DMS53 (cell line): ENCODE results near the gene WDFY2.

ENCODE experiments used
- DNase-seq: peaks from one replicate; lab custom pipeline; 2025; lab: John Stamatoyannopoulos, UW

WDFY2 gene

GRCh38 chr13:51739027-51739764 lies 154.9 kb downstream of the WDFY2 start:
- DNase-seq, result no peak

- DNase-seq, result no peak
Measured at GRCh38 chr13:51740698-51741097, 156.4 kb downstream of the WDFY2 start.

GRCh38 chr13:51742031-51742430 lies 157.8 kb downstream of the WDFY2 start:
- no peak for DNase-seq

GRCh38 chr13:51742611-51743010 lies 158.3 kb downstream of the WDFY2 start:
- no peak for DNase-seq

DNA sequence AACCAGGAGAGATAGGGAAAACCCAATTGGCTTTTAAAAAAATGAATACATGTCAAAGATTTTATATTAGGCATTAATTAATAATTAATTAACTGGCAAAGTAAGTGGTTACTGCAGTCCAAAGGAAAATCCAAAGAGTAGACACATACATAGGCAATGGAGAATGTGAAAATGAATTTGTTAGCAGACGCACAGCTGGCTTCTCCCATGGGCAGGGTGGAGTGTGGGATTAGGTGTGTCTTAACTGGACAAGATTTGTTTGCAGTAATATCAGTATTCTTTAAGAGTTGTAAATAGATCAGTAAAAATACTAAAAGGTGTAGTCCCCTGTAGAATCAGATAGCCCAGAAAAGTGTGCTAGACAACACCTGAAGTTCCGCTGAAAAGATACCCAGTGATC lies 161.0 kb downstream of the WDFY2 start:
- no peak for DNase-seq

DNA sequence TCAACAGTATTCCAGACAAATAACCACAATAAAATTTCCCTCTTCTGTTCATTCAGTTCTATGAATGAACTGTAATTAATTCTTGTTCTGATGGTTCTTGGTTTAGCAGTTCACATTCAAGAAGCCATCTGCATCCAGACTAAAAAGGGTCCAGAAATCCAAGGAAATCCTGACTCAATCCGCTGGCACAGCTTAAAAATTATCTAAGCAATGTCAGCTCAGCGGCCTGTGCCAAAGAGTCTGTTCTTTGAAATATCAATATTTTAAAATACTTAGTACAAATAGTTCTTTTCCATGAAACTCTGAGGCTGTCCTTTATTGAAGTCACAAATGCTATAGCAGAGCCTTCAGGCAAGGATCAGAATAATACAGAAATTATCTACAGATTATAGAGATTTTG lies 162.5 kb downstream of the WDFY2 start:
- DNase-seq, result no peak

DNA sequence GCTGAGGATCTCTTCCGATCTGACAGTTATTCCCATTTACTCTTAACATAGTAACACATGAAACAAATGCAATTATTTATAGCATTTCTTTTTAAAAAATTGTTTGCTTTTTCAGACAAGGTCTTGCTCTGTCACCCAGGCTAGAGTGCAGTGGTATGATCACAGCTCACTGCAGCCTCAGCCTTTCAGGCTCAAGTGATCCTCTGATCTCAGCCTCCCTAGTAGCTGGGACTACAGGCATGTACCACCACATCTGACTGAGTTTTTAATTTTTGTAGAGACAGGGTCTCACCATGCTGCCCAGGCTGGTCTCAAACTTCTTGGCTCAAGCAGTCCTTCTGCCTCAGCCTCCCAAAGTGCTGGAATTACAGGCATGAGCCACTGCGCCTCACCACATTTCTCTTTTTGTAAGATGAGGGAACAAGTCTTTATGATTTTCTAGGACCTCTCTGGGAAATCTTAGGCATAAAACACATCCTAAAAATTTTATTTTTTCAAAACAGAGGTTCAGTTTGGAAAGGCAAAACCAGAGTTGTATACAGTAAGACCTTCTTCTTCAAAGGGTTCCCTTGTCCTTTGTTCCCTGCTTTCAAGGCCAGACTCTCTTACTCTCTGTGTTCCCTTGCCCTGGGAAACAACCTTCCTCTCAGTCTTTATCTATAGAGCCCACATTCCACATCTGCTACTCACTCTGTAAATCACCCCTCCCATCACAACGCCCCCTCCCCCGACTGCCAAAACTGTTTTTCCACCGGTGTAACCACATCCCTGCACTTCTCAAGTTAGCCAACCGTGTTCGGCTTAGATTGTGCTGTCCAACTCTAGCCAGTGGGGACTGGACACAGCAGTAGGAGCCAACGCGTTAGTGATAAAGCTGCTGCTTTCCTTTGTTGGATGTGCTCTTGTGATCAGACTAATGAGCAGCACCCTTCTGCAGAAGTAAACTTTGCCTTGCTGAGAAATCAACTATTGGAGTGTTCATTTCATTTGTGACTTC lies 163.5 kb downstream of the WDFY2 start:
- no peak for DNase-seq

- DNase-seq, result no peak
Measured at GRCh38 chr13:51756651-51757050, 172.4 kb downstream of the WDFY2 start.

- no peak for DNase-seq
Measured at GRCh38 chr13:51758691-51759090, 174.4 kb downstream of the WDFY2 start.

- DNase-seq, result no peak
Measured at GRCh38 chr13:51759240-51759639, 175.0 kb downstream of the WDFY2 start.

GRCh38 chr13:51760592-51760991 lies 176.3 kb downstream of the WDFY2 start:
- no peak for DNase-seq

DNA sequence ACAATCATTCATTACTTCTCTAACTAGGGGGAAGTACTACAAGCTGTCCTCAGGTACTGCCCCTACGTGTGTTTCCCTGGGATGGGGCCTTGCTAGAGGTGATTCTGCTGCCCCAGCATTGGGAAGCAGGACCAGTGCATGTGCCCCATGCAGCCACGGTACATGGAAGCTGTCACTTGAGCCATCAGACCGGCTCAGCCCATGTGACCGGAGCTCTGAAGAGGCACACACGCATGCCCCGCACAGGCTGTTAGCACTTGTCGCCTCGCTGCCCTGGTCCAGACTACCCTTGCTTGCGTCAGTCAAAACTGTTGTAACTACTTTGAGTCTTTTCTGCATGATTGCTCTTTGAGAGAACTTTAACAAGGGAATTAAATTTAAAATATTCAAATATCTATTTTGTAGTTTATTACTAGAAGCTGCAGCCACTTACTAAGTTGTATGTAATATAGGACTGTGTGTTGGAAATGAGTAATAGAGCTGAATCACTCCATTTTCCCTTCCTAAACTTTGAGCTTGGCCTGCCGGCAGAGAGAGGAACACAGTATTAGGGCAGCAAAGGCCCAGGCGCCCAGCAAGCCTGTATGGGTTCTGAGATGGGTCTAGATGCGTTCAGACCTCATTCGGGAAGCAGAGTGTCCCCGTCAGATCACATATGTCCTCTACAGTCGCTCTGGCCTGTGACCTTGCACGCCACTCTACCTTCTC lies 177.5 kb downstream of the WDFY2 start:
- peak; percentile 53 for DNase-seq

GRCh38 chr13:51763486-51763885 lies 179.2 kb downstream of the WDFY2 start:
- DNase-seq, result peak; percentile 21

- DNase-seq, result peak; percentile 99
Measured at GRCh38 chr13:51764184-51765141, 180.2 kb downstream of the WDFY2 start.

DNA sequence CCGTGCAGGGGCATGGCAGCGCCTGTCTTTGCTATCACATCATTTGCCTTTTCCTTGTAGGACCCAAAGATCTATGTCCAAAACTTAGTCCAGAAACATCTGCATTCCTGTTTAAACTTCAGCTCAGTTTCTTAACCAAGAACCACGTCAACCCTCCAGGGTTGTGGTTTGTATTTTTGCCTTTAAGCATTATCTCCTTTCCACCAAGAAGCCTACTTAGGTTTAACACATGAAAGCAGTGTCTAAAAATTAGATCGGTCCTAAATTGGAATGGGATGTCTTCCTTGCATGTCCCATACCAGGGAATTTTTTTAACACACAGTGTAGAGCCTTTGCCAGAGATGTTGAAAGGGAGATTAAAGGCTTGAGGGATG lies 180.9 kb downstream of the WDFY2 start:
- DNase-seq, result peak; percentile 40

GRCh38 chr13:51767100-51767499 lies 182.8 kb downstream of the WDFY2 start:
- DNase-seq, result no peak

DNA sequence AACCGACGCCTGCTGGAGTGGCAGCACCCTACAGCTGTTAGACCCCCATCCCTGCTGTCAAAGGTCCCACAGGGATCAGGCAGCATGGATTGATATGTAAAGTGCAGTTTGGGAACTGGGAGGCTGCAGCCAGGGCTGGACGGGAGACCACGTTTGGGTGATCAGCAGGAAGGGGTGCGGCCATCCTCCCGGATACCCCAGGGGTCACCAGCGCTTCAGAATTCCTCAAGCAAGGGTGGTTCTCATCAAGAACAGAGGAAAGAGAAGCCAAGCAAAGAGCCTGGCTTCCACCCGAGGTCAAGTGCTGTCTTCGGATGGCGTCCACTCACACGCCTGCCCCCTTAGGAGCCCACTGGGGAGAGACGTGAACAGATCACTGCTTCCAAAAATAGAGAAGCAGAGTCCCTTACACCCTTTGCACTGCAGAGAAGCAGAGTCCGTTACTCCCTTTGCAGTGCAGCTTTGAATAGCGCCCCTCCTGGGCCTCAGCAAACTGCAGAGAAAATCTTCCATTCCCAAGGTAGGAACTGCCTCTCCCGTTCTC lies 184.2 kb downstream of the WDFY2 start:
- DNase-seq, result no peak

- no peak for DNase-seq
Measured at GRCh38 chr13:51768976-51769375, 184.7 kb downstream of the WDFY2 start.

GRCh38 chr13:51769455-51770127 lies 185.3 kb downstream of the WDFY2 start:
- DNase-seq, result no peak

DNA sequence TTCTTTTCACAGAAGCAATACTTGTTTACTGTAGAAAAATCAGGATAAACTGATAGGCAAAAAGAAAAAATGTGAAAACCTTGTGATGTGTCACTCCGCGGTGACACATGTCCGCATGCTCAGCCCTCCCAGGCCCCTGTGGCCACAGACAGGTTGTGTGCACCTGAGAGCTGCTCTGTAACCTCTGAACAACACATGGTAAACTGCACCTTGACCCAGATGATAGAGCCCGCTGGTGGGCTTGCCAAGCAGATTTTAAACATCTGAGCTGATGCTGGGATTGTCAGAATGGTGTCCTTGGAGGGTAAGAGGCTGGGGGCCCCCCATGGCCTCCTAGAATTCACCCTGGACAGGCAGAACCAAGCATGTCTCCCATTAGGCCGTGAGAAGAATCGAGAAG lies 185.9 kb downstream of the WDFY2 start:
- DNase-seq, result no peak
